ENCODE data around the gene ZPBP.
"Not testable (repeated sequence)": the region's sequence is repeated elsewhere in the genome, so short reads cannot be mapped to it uniquely, and the experiment has no call there.

The ZPBP gene

DNA sequence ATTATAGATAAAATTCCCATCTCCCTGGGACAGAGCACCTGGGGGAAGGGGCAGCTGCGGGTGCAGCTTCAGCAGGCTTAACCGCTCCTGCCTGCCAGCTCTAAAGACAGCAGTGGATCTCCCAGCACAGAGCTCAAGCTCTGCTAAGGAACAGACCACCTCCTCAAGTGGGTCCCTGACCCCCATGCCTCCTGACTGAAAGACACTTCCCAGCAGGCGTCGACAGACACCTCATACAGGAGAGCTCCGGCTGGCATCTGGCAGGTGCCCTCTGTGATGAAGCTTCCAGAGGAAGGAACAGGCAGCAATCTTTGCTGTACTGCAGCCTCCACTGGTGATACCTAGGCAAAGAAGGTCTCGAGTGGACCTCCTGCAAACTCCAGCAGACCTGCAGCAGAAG lies 51.9 kb downstream of the ZPBP start:
- not testable (repeated sequence) for DNase-seq (ENCODE audit: low read depth in 2 of 2)

DNA sequence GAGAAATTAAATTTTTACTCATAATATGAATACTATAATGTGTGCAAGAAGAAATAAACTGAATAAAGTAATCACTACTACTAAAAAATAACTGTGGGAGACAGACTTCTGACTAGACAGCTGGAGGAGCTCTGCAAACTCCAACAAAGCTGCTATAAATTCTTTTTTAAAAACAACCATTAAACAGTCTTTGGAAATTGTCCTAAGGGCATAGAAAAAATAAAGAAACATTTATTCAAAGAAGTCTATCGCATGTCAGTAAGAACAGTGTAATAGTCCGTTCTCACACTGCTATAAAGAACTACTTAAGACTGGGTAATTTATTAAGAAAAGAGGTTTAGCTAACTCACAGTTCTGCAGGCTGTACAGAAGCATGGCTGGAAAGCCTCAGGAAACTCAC lies 56.0 kb downstream of the ZPBP start:
- DNase-seq (ENCODE audit: low read depth in 2 of 2): no peak

DNA sequence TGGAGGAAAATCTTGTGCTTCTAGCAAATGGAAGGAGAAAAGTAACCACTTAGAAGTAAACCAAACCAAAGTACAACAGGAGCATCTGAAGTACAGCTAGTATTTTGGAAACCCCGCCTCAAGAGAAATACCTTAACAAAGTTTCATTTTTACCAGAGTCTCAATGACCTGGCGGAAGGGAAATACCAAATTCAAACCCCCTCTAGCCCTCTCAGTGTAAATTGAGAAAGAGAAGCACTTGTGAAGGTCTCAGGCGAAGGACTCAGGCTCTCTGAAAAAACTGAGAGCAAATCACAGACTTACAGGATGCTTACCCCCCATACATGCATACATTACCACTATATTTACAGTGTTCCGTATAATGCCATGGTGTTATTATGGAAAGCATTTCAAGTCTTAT lies 70.1 kb downstream of the ZPBP start:
- DNase-seq (ENCODE audit: low read depth in 2 of 2): no peak

DNA sequence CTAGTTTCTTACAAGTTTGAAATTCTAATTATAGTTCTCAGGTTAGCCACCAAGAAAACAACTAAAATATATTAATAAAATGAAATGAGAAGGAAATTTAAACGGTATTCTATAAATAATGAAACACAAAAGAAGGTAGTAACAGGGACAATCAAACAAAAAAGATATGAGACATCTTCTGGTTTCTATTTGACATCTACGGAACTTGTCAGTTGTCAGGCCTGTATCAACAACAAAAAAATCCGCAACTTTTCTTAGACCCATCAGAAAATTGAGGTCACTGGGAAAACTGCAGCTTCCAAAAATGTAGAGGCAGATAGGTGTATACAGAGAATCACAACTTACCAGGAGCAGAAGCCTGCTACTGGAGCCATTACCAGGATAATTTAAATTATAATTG lies 70.6 kb downstream of the ZPBP start:
- DNase-seq (ENCODE audit: low read depth in 2 of 2): no peak

GRCh38 chr7:49995681-49996080 lies 97.4 kb downstream of the ZPBP start:
- DNase-seq (ENCODE audit: low read depth in 2 of 2): no peak

- DNase-seq (ENCODE audit: low read depth in 2 of 2): no peak
Measured at GRCh38 chr7:49986191-49986590, 106.9 kb downstream of the ZPBP start.

DNA sequence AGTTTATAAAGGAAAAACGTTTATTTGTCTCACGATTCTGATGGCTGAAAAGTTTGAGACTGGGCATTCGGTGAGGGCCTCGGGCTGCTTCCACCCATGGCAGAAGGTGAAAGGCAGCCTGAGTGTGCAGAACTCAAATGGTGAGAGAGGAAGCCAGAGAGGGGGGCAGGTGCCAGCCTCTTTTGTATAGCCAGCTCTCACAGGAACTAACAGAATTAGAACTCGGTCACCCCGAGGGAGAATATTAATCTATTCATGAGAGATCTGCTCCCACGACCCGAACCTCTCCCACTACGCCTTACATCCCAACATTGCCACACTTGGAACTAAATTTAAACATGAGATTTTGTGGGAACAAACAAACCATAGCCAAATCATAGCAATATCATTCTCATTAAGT lies 112.6 kb downstream of the ZPBP start:
- no peak for DNase-seq (ENCODE audit: low read depth in 2 of 2)

DNA sequence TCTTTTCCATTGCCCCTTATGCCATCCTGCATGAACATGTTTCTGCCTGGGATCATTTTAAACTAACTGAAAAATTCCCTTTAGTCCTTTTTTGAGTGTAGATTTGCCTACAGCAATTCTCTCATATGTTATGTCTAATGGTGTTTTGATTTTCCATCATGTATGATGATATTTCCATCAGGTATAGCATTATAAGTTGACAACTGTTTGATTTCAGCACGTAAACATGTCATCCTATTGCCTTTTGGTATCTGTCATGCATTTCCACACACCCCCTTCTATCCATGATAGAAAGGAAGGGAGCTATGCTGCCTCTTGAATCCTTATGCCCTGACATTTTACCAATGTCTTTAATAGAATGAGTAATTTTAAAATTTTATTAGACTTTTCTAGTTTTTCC lies 116.8 kb downstream of the ZPBP start:
- DNase-seq (ENCODE audit: low read depth in 2 of 2): no peak

GRCh38 chr7:49974035-49974434 lies 119.0 kb downstream of the ZPBP start:
- DNase-seq (ENCODE audit: low read depth in 2 of 2): no peak

GRCh38 chr7:49937608-49938007 lies 155.4 kb downstream of the ZPBP start:
- no peak for DNase-seq (ENCODE audit: low read depth in 2 of 2)

DNA sequence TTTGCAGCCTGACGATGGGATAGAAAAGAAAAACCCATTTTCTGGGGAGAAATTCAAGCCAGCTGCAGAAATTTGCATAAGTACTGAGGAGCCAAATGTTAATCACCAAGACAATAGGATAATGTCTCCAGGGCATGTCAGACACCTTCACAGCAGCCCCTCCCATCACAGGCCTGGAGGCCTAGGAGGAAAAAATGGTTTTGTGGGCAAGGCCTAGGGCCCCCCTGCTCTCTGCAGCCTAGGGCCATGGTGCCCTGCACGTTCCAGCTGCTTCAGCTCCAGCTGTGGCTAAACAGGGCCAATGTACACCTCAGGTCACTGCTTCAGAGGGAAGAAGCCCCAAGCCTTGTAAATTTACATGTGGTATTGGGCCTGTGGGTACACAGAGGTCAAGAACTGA lies 161.4 kb downstream of the ZPBP start:
- DNase-seq (ENCODE audit: low read depth in 2 of 2): no peak

DNA sequence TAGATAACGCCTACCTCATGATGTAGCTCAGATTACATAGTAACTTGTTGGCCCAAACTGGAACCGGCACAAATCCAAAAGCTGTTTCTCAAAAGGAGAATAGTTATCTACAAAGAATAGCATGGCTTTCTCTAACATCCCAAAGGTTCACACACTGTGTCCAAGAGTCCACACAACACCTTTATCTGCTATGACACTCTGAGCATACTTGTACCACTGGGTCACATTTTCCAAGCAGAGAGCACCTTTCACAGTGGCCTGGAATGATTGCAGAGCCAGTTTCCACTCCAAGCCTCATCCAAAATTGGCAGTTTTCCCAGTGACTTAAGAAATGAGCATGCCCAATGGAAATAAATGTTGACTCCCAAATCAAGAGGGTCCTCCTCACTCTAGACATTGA lies 164.3 kb downstream of the ZPBP start:
- DNase-seq (ENCODE audit: low read depth in 2 of 2): no peak

DNA sequence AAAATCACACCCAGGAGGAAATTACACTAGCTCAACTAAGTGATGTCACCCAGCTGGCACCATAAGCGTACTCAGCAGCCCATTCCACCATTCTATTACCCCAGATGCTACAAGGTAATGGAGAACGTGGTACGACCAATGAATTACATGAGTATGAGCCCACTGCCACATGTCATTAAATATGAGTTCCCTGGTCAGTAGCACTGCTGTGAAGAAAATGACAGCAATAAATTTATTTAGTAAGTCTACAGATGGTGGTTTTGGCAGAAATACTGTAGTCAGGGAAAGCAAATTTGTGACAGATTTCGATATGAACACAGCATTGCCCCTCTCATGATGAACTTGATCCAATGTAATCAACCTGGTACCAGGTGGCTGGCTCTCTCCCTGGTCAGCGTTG lies 165.4 kb downstream of the ZPBP start:
- no peak for DNase-seq (ENCODE audit: low read depth in 2 of 2)

DNA sequence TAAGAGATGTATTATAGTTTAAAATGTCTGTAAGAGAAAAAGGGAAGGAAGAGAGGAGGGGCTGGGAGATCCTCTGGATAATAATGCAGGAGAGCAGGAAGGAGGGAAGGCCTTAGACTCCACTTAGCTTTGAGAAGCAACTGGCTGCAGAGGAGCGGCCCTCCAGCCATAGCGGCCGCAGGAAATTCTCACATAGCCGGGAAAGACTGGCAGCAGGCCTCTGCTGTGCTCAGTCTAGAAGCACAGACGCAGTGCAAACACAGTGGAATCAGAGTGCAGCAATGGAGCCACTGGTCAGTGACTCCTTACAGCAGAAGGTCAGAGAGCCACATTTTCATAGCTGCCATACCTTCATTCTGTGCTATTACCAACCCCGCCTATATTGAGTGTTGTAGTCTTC lies 166.3 kb downstream of the ZPBP start:
- DNase-seq (ENCODE audit: low read depth in 2 of 2): no peak

GRCh38 chr7:49911909-49912308 lies 181.1 kb downstream of the ZPBP start:
- DNase-seq (ENCODE audit: low read depth in 2 of 2): no peak

- no peak for DNase-seq (ENCODE audit: low read depth in 2 of 2)
Measured at GRCh38 chr7:49894543-49894942, 198.5 kb downstream of the ZPBP start.

- no peak for DNase-seq (ENCODE audit: low read depth in 2 of 2)
Measured at GRCh38 chr7:49893131-49893530, 199.9 kb downstream of the ZPBP start.

DNA sequence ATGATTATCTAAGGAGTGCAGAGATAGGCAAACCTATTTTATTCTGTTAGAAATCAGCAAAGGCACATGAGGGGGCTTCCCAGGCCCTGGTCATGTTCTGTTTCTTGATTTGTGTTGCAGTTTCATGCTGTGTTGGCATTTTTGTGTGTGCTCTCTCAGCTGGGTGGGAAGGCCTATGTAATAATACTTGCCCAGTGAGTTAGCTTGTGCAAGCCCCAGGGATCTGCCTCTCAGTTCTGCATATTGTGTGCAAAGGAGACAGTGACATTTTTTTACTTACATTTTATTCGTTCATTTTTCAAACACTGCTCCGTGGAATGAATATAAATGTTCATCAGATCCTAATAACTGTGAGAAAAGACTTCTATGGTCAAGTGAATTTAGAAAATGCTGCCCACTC lies 200.6 kb downstream of the ZPBP start:
- no peak for DNase-seq (ENCODE audit: low read depth in 2 of 2)
